ENCODE results near the gene RFX1. TPM values are rescaled to one million over a fixed set of nuclear protein-coding genes. Genes with fewer than 3 reads are reported as not detected.
A peak's percentile ranks its signal among the peaks of the same experiment; 100 is the strongest.
"Not testable (repeated sequence)": the region's sequence is repeated elsewhere in the genome, so short reads cannot be mapped to it uniquely, and the experiment has no call there.

The RFX1 gene
- total RNA-seq, 1 experiment from 2014 or later, result 6.2 TPM

DNA sequence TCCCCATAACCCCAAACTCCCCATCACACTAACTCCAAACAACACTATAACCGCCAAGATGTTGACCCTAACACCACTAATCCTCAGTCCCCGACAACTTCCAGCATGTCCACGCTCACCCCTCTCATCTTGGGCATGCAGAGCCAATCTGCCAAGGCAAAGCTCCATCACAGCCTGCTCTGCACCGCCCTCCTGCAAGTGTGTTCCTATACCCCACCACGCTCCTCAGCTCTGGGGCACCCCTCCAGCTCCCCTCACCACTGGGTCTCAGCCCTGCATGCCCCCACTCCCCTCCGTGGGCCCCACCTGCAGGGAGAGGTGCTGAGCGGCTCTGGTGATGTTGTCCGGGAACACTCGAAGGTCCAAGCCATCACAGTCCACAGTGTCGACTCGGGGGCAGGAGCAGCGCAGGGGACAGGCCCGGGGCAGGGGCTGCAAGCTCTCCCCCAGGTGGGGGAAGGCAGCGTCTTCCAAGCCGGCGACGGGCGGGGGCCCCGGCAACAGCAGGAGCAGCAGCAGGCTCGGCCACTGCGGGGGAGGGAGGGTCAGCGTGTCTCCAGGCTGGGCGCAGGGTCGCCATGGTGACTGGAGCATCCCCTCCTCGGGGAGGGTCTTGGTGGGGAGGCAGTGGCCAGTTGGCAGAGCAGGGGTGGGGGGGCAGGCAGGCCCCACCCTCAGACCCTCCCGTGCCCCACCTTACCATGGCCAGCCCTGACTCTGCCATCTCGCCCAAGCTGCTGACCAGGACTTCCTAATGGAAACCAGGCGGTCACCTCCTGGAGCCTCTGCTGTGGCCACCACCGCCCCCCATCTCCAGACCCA is 68.4 kb downstream of the RFX1 start:
- DNase-seq (ENCODE audit: low spot score), result no peak

GRCh38 chr19:13935765-13936510 is 70.2 kb downstream of the RFX1 start:
- no peak for DNase-seq (ENCODE audit: low spot score)

GRCh38 chr19:13934785-13935109 is 71.4 kb downstream of the RFX1 start:
- DNase-seq (ENCODE audit: low spot score), result no peak

DNA sequence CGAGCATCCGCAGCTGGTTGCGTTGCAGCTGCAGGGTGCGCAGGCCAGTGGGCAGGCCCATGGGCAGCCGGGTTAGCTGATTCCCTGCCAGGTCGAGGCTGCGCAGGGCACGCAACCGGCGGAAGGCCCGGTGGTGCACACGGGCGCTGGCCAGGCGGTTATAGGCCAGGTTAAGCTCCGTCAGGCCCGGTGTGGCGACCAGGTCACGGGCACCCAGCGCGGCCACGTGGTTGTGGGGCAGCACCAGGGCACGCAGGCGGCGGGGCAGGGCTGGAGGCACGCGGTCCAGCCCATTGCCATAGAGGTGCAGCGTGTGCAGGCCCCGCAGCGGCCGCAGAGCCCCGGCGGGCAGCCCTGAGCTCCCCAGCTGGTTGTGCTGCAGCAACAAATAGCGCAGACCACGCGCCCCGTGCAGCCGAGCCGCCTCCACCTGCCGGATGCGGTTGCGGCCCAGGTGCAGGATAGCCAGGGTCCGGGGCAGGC is 73.2 kb downstream of the RFX1 start:
- DNase-seq (ENCODE audit: low spot score), result no peak

- DNase-seq (ENCODE audit: low spot score), result no peak
Observed at GRCh38 chr19:13932149-13932637, 73.9 kb downstream of the RFX1 start.

- no peak for DNase-seq (ENCODE audit: low spot score)
Observed at GRCh38 chr19:13931391-13932148, 74.5 kb downstream of the RFX1 start.

GRCh38 chr19:13930402-13930801 is 75.7 kb downstream of the RFX1 start:
- no peak for DNase-seq (ENCODE audit: low spot score)

DNA sequence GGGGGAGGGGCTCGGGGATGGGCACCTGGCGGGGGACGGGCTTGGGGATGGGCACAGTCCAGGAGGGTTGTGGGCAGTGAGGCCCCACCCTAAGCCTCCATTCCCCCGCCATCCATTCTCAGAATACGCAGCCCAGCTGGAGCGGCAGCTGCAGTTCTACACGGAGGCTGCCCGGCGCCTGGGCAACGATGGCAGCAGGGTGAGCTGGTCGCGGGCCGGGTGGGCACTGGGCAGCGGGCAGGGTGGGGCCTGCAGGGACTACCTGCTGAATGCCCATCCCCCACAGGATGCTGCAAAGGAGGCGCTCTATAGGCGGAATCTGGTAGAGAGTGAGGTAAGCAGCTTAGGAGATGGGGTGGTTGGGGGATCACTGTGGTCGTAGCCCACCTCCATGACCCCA is 76.2 kb downstream of the RFX1 start:
- no peak for DNase-seq (ENCODE audit: low spot score)

- DNase-seq (ENCODE audit: low spot score), result no peak
Observed at GRCh38 chr19:13929340-13929739, 76.8 kb downstream of the RFX1 start.

DNA sequence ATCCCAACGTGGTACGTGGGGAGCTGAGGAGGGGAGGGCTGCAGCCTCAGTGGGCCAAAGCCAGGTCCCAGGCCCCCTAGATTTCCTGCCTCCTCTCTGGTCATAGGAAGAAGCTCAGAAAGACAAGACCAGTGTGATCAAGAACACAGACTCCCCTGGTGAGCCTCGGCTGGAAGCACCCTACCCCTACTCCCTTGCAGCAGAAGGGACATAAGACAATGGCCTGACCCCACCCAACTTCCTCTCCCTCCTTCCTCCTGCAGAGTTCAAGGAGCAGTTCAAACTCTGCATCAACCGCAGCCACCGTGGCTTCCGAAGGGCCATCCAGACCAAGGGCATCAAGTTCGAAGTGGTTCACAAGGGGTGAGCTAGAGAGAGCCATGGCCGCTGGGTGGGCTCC is 79.4 kb downstream of the RFX1 start:
- no peak for DNase-seq (ENCODE audit: low spot score)

GRCh38 chr19:13926010-13926409 is 80.1 kb downstream of the RFX1 start:
- no peak for DNase-seq (ENCODE audit: low spot score)

DNA sequence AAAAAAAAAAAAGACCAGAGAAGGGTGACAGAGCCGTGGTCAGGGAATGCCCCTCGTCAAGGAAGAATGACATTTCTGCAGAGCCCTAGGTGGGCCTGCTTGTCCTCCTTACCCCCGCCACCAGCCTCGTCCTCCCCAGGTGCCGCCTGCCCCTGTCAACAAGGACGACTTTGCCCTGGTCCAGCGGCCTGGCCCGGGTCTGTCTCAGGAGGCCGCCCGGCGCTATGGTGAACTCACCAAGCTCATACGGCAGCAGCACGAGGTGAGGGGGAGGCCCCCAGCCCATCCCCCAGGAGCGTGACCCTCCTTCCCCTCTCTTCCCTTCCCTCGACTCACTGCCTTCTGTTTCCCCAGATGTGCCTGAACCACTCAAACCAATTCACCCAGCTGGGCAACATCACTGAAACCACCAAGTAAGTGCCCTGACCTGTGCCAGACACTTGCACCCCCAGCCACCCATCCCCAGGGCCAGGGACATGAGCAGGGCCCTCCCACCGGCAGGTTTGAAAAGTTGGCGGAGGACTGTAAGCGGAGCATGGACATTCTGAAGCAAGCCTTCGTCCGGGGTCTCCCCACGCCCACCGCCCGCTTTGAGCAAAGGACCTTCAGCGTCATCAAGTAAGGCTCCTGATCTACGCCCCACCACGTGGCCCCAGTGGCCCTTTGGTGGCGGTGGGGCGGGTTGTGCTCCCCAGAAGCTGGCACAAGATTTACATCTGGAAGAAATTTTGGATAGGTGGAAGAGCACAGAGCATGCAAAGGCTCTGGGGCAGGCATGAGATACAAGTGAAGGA is 82.7 kb downstream of the RFX1 start:
- DNase-seq (ENCODE audit: low spot score), result no peak

GRCh38 chr19:13922118-13922517 is 84.0 kb downstream of the RFX1 start:
- DNase-seq (ENCODE audit: low spot score), result not testable (repeated sequence)

DNA sequence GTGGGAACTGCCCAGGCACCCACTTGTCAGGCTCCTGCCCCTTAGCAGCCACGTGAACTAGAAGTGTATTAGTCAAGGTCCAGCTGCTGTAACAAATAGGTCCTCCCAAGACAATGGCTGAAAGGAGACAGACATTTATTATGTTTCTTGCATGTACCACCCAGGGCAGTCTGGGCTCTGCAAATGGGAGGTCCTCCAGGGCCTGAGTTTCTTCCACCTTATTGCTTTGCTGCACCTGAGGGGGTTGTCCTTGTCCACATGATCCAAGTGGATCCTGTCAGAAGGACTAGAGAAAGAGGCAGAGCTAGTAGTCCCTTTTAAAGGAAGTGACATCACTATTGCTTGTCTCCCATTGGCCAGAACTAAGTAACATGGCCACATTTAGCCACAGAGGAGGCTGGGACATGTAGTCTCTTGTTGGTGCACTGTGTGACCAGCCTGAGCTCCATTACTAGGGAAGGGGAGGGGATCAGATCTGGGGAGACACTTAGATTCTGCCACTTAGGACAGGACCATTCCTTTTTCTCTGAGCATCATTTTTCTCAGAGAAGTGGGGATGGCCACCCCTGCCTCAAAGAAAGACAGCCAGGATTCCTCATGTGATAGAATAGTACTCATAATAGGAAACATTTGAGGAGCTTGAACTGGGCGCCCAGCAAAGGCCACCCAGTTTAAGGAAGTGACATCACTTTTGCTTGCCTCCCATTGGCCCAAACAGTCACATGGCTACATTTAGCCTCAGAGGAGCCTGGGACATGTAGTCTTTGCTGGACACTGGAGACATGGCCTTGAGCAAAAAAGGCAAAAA is 85.0 kb downstream of the RFX1 start:
- peak; percentile 48 for DNase-seq (ENCODE audit: low spot score)

DNA sequence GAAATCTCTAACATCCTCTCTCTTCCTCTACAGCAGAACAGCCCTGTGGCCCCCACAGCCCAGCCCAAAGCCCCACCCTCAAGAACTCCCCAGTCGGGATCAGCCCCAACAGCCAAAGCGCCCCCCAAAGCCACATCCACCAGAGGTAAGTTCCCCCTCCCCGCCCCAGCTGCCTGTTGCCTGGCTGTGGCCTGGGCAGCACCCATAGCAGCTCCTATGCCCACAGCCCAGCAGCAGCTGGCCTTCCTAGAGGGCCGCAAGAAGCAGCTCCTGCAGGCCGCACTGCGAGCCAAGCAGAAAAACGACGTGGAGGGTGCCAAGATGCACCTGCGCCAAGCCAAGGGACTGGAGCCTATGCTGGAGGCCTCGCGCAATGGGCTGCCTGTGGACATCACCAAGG is 85.6 kb downstream of the RFX1 start:
- DNase-seq (ENCODE audit: low spot score), result no peak

DNA sequence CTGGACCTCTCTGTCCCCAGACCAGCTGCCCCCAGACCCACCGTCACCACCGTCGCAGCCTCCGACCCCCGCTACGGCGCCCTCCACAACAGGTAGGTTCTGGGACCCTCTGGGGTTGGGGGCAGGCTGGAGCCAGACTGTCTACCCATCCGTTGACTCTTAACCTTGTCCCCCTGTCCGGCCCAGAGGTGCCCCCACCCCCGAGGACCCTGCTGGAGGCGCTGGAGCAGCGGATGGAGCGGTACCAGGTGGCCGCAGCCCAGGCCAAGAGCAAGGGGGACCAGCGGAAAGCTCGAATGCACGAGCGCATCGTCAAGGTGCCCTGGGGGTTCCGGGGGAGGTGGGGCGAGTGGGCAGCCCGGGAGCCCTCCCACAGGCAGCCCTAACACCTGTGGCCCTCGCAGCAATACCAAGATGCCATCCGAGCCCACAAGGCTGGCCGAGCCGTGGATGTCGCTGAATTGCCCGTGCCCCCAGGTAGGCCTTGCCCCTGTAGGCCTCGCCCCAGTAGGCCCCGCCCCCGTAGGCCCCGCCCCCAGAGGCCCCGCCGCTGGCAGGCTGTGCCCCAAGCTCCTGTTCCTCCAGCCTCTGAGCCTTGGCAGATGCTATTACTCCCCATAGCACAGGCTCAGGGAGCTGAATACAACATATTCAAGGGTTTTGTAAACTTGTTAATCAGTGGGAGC is 87.3 kb downstream of the RFX1 start:
- DNase-seq (ENCODE audit: low spot score), result no peak

DNA sequence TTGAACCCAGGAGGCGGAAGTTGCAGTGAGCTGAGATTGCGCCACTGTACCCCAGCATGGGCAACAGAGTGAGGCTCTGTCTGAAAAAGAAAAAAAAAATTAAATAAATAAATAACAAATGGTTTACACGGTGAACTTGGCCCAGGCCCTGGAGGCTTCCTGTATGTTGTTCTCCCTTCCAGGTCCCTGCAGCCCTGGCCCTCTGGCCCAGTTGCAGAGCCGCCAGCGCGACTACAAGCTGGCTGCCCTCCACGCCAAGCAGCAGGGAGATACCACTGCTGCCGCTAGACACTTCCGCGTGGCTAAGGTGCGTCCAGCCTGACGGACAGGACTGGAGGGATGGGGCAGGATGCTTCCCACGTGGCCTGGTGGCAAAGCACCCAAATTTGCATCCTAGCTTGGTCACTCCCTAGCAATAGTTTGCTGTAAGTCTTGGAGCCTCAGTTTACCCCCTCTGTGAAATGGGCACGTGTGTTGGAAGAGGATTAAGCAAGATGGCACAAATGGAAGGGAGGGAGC is 88.2 kb downstream of the RFX1 start:
- no peak for DNase-seq (ENCODE audit: low spot score)

DNA sequence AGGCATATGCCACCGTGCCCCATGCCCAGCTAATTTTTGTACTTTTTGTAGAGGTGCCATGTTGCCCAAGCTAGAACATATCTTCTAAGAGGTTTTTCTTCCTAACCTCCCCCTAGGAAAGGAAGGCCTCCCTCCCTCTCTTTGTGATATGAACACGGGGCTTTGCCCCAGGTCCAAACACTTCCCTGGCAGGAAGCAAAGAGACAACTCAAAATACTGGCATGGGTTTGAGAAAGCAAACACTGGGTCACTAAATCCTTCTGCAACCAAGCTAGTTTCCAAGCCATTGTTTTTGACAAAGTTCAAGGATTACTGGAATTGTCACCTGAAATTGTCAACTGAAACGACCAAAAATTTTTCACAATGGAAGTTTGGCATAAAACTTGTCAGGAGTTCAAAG is 91.3 kb downstream of the RFX1 start:
- no peak for DNase-seq (ENCODE audit: low spot score)

DNA sequence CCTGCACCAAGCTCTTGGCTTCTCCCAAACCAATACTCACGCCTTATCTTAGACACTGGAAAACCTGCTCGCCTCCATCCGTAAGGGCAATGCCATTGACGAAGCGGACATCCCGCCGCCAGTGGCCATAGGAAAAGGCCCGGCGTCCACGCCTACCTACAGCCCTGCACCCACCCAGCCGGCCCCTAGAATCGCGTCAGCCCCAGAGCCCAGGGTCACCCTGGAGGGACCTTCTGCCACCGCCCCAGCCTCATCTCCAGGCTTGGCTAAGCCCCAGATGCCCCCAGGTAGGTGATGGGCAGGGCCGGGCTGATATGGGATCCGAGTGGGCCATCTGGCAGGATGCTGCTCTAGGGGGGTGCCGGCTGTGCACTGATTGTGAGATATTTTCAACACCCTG is 92.8 kb downstream of the RFX1 start:
- DNase-seq (ENCODE audit: low spot score), result no peak
